ACHN (cell line): ENCODE data around the gene LDLRAD3.

ENCODE experiments used
- DNase-seq: peaks from one replicate; pipeline ENCODE4 v3.0.0-alpha.2; 2015
- in situ Hi-C: cut with HindIII; loops from 2 replicates; pipeline ENCODE4 v1.10.0; 2017; ENCODE audit warnings: low sequenced_read_pairs, low pct_ligation_motif_present, low pct_unique_long_range_greater_than_20kb

The LDLRAD3 gene

GRCh38 chr11:36102868-36103267, 159.0 kb downstream of the LDLRAD3 start:
- DNase-seq: no peak
- in situ Hi-C loops: no loop called here

- no peak for DNase-seq
- in situ Hi-C loops: no loop called here
These were observed 160.2 kb downstream of the LDLRAD3 start for GRCh38 chr11:36103933-36104530.

DNA sequence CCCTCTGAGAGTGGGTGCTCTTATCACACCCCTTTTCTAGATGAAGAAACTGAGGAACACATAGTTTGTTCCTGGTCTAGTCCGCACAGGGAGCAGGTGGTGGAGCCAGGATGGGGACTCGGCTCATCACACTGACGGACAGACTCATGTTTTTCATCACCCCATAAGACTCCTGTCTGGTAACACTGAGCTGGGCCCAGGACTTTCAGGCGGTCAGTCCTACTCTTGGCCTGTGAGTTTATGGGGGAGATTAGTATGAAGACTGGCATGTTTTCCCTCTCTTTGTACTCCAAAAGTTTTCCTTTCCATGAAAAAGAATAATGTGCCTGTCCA, 160.8 kb downstream of the LDLRAD3 start:
- in situ Hi-C loops: no loop called here
- no peak for DNase-seq

- no peak for DNase-seq
- in situ Hi-C loops: no loop called here
These were observed 162.1 kb downstream of the LDLRAD3 start for GRCh38 chr11:36105743-36106581.

DNA sequence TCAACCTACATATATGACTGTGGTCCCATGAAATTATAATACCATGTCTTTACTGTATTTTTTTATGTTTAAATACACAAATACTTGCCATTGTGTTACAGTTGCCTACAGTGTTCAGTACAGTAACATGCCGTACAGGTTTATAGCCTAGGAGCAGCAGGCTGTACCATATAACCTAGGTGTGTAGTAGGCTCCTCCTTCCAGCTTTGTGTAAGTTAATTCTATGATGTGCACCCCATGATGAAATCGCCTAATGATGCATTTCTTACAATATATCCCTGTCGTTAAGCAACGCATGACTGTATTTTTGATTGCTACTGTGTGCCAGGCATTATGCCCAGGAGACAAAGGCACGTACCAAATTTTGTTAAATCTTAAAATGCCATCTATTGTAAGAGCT, 163.7 kb downstream of the LDLRAD3 start:
- no peak for DNase-seq
- in situ Hi-C loops: no loop called here

DNA sequence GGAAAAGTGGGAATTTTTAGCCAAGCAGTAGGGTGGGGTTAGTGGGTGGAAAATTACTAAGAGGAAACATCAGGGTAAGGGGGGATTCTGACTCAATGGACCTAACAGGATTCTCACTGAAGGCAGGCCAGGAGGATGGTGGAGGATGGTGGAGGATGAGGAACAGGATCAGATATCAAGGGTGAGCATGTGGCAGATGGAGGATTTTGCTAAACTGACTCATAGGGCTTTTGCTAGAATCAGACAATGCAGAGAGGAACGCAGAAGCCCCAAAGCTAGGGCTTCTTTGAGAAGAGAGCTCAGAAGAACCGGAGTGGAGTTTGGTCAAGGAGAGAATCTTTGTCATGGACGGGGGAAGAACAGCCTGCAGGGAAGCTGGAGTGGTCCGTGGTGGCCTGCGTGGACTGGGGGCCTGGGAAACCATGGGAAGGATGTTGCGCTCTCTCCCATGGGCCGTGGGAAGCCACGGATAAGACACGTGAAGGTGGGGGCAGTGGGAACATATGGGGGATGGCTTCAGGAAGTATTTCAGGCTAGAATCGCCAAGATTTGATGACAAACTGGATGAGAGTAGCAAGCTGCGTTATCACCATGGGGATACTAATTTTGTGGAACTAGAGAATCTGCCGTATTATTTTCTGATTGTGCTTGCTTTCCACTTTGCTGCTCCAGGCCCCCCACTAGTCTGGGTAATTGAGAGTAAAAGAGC, 165.2 kb downstream of the LDLRAD3 start:
- in situ Hi-C loops: no loop called here

GRCh38 chr11:36109590-36109849, 165.7 kb downstream of the LDLRAD3 start:
- DNase-seq: no peak
- in situ Hi-C loops: no loop called here

More for the DNA sequence above, 165.2 kb downstream of the LDLRAD3 start:
- no peak for DNase-seq

GRCh38 chr11:36109850-36110606, 166.2 kb downstream of the LDLRAD3 start:
- in situ Hi-C loops: no loop called here
- DNase-seq: no peak

GRCh38 chr11:36110668-36111410, 167.0 kb downstream of the LDLRAD3 start:
- in situ Hi-C loops: no loop called here
- no peak for DNase-seq

DNA sequence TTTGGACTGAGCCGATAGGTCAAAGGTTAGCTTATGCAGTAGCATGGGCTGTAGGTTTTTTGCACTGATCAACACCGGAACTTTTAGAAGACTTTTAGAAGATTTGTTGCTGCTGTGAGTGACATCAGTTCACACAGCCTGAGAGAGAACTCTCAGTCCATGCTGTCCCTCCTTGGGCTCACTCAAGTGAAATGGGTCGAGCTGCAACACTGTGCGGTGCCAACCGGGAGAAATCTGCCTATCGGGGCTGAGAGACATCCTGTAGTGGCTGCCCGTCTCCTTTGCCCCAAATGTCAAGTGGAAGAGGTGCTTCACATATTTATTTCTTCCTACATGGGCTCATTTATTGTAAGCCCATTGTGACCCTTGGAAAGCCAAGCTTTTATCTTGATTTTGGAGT, 170.2 kb downstream of the LDLRAD3 start:
- no peak for DNase-seq
- in situ Hi-C loops: no loop called here

GRCh38 chr11:36115378-36115801, 171.5 kb downstream of the LDLRAD3 start:
- DNase-seq: no peak
- in situ Hi-C loops: no loop called here

- no peak for DNase-seq
- in situ Hi-C loops: no loop called here
These were observed 172.3 kb downstream of the LDLRAD3 start for GRCh38 chr11:36116161-36116560.

DNA sequence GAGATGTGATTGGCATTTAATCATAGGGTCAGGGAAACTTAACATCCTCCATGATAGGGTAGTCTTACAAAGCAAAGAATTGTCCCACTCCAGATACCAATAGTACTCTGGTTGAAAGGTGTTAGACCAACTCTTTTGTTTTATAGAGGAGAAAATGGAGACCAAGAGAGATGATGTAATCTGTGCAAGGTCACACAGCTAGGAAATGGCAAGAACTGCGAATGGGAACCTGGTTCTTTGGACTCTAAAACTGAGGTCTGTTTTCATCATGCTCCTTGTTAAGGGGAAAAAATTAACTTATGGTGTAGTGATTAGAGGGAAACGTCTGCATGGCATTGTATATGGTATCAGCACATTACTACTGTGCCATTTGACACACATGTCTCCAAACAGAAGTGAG, 174.2 kb downstream of the LDLRAD3 start:
- in situ Hi-C loops: no loop called here

DNA sequence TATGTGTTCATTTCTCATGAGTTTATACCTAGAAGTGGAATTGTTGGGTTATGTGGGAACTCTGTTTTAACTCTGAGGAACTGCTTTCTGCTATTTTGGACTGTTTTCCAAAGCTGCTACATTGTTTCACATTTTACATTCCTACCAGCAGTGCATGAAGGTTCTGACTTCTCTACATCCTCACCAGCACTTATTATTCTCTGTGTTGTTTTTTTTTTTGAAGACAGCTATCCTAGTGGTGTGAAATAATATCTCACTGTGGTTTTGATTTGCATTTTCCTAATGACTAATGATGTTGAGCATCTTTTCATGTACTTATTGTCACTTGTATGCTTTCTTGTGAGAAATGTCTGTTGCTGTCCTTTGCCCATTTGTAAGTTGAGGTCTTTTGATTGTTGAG, 175.4 kb downstream of the LDLRAD3 start:
- no peak for DNase-seq
- in situ Hi-C loops: no loop called here

More for the DNA sequence above, 174.2 kb downstream of the LDLRAD3 start:
- no peak for DNase-seq

- no peak for DNase-seq
- in situ Hi-C loops: no loop called here
These were observed 177.2 kb downstream of the LDLRAD3 start for GRCh38 chr11:36121054-36121453.

- in situ Hi-C loops: no loop called here
- DNase-seq: no peak
These were observed 178.8 kb downstream of the LDLRAD3 start for GRCh38 chr11:36122671-36123070.

DNA sequence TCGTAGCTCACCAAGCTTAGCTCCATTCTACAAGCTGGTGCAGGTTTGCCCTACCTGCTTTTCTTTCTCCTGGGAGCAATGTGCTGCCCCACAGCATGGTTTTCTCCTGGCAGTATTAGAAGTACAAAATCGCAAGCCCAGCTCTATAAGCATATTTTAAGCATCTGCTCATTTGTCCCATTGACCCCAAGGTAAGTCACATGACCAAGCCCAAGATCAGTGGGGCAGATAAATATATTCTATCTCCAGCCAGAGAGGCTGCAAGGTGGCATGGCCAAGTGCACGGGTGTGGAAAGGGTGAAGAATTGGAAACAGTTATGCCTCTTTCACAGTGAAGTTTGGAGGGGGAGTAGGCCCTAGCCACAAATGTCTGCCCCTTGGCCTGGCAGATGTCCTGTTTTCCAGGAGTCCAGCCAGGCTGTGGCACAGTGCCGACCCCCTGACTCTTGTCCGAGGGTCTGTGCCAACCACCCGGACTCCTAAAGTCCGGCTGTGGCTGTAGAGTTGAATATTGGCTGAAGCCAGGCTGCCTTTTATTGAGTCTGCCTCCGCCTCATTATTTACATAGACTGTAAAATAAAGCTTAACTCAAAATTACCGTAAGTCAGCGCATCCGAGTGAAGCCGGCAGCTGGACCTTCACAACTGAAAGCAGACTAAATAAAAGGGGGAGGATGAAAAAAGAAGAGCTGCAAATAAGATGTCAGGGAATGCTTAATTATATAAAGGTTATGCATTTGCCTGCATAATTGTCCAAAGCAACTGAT, 179.7 kb downstream of the LDLRAD3 start:
- DNase-seq: no peak

GRCh38 chr11:36126678-36127077, 182.8 kb downstream of the LDLRAD3 start:
- in situ Hi-C loops: no loop called here
- DNase-seq: no peak

More for the DNA sequence above, 179.7 kb downstream of the LDLRAD3 start:
- in situ Hi-C loops: no loop called here
